NCI-H1694 (cell line): ENCODE results near the gene MIER2.
"Not testable (repeated sequence)": the region's sequence is repeated elsewhere in the genome, so short reads cannot be mapped to it uniquely, and the experiment has no call there.

ENCODE experiments used
- DNase-seq: peaks from one replicate; lab custom pipeline; 2025; lab: John Stamatoyannopoulos, UW

MIER2 gene, protein sequence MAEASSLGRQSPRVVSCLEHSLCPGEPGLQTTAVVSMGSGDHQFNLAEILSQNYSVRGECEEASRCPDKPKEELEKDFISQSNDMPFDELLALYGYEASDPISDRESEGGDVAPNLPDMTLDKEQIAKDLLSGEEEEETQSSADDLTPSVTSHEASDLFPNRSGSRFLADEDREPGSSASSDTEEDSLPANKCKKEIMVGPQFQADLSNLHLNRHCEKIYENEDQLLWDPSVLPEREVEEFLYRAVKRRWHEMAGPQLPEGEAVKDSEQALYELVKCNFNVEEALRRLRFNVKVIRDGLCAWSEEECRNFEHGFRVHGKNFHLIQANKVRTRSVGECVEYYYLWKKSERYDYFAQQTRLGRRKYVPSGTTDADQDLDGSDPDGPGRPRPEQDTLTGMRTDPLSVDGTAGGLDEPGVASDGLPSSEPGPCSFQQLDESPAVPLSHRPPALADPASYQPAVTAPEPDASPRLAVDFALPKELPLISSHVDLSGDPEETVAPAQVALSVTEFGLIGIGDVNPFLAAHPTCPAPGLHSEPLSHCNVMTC

GRCh38 chr19:344625-345319 lies at the start of gene MIER2:
Gene MIER2, minus strand, starts transcription at chr19:344796. Its CDS starts 14 bp downstream, at chr19:344782.
- peak; percentile 6 for DNase-seq

DNA sequence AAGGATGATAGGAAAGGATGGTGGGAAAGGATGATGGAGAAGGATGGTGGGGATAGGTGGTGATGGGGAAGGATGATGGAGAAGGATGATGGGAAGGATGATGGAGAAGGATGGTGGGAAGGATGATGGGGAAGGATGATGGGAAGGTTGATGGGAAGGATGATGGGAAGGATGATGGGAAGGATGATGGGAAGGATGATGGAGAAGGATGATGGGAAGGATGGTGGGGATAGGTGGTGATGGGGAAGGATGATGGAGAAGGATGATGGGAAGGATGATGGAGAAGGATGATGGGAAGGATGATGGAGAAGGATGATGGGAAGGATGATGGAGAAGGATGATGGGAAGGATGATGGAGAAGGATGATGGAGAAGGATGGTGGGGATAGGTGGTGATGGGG lies 49.0 kb upstream of the MIER2 start:
- not testable (repeated sequence) for DNase-seq

- no peak for DNase-seq
Observed at GRCh38 chr19:392375-392970, 47.9 kb upstream of the MIER2 start.

DNA sequence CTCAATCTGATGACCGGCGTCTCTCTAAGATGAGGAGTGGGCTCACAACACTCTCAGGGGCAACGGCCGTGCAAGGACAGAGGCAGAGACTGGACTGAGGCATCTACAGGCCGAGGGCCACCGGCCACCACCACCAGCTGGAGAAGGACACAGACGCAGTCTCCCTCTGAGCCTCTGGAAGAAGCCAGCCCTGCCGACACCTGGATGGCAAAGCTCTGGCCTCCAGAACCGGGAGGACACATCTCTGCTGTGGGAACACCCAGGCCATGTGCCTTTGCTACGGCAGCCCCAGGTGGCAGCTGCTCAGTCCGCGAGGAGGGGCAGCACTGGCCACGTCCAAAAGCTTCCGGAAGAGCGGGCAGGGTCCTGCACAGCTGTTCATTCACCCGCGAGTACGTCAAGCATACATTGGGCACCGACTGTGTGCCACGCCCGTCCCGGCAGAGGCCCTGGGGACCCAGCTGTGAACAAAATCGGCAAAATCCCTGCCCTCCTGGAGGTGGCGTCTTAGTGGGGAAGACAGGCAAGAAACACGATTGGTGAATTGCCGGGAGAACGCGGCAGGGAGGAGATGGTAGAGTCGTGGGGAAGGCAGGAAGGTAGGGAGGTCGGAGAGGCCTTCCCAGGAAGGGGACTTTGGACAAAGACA lies 47.3 kb upstream of the MIER2 start:
- DNase-seq = no peak

GRCh38 chr19:391207-391557 lies 46.6 kb upstream of the MIER2 start:
- no peak for DNase-seq

DNA sequence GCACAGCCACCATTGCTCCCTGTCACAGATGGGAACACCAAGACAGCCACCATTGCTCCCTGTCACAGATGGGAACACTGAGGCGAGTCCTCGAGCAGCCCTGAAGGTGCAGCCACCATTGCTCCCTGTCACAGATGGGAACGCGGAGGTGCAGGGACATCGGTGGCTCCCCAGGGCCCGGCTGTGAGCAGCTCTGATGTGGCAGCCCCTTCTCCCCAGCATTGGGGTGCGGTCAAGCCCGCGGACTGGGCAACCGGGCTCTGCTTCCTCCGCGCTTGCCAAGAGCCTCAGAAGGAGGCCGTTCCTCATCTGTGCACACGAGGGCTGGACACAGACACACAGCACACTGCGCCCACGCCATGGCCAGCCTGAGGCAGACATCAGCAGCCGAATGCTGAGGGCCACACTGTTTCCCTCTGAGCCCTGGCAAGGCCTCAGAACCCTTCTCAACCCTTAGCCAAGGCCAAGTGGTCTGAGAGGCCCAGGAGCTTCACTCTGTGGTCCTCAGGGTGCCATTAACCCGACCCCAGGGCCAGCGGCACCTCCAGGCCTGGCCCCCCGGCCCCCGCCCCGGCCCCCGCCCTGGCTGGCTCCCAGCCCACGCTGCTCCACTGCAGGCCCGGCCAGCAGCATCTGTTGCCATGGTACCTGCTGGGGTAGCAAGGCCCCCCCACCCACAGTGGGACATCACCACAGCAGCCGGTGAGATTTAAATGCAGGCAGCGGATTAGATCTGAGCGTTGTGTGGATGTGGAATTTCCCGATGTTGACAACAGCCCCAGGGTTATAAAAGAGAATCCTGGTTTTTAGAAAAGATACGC lies 46.0 kb upstream of the MIER2 start:
- no peak for DNase-seq

- DNase-seq = no peak
Observed at GRCh38 chr19:389935-390289, 45.3 kb upstream of the MIER2 start.

DNA sequence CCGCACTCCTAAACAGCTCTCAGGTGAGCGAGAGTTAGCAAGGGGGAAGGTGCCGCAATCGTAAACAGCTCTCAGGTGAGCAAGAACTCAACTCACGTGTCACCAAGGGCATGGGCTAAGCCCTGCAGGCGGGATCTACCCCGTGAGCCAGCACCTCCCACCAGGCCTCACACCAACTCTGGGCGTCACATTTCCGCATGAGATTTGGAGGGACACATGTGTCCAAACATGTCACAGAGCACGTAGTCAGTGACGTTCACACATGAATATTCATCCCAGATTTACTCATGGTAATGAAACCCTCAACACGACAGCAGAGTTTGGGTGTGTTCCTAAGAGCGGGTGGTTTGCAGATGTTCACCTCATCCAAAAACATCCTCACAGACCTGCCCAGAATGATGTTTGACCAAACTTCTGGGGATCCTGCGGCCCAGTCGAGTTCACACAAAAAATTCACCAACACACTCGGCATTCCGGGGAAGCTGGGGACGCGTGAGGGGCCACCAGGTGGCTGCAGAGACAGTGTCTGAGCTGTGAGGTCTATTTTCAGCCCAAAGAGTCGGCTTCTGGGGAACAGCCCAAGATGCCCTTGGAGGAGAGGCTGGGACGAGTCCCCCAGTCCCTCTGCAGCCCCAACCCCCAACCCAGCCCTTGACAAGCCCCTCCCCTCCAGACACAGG lies 44.8 kb upstream of the MIER2 start:
- DNase-seq = no peak

GRCh38 chr19:388691-389090 lies 44.1 kb upstream of the MIER2 start:
- no peak for DNase-seq

DNA sequence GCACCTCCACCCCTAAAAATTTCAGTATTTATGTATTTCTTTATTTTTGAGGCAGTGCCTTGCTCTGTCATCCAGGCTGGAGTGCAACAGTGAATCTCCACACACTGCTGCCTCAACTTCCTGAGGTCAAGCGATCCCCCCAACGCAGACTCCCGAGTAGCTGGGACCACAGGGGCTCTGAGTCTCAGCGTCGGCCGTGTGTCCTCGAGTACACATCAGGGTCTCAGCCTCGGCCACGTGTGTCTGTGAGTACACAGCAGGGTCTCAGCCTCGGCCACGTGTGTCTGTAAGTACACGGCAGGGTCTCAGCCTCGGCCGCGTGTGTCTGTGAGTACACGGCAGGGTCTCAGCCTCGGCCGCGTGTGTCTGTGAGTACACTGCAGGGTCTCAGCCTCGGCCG lies 43.2 kb upstream of the MIER2 start:
- no peak for DNase-seq

DNA sequence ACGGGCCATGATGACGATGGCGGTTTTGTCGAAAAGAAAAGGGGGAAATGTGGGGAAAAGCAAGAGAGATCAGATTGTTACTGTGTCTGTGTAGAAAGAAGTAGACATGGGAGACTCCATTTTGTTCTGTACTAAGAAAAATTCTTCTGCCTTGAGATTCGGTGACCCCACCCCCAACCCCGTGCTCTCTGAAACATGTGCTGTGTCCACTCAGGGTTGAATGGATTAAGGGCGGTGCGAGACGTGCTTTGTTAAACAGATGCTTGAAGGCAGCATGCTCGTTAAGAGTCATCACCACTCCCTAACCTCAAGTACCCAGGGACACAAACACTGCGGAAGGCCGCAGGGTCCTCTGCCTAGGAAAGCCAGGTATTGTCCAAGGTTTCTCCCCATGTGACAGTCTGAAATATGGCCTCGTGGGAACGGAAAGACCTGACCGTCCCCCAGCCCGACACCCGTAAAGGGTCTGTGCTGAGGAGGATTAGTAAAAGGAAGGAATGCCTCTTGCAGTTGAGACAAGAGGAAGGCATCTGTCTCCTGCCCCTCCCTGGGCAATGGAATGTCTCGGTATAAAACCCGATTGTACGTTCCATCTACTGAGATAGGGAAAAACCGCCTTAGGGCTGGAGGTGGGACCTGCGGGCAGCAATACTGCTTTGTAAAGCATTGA lies 42.2 kb upstream of the MIER2 start:
- DNase-seq = not testable (repeated sequence)

GRCh38 chr19:386189-386588 lies 41.6 kb upstream of the MIER2 start:
- DNase-seq = not testable (repeated sequence)

- no peak for DNase-seq
Observed at GRCh38 chr19:384799-385169, 40.2 kb upstream of the MIER2 start.

GRCh38 chr19:383922-384798 lies 39.6 kb upstream of the MIER2 start:
- no peak for DNase-seq

DNA sequence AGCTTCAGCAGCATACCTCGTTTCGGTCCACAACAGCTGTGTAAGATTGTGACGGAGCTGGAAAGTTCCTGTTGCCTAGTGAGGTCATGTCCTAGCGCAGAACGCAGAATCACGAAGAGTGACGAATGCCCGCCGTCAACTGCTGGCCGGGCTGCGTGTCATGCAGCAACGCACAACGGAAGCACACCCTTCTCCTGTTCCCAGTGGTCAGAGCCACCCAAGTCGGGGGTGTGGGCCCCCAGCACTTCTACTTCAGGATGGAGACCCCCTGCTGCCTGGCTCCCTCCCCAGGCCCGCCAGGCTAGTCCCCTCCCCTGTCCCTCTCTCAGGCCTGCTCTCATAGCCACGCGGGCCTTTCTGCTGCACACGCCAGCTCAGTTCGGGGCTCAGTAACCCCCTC lies 38.4 kb upstream of the MIER2 start:
- DNase-seq = no peak

DNA sequence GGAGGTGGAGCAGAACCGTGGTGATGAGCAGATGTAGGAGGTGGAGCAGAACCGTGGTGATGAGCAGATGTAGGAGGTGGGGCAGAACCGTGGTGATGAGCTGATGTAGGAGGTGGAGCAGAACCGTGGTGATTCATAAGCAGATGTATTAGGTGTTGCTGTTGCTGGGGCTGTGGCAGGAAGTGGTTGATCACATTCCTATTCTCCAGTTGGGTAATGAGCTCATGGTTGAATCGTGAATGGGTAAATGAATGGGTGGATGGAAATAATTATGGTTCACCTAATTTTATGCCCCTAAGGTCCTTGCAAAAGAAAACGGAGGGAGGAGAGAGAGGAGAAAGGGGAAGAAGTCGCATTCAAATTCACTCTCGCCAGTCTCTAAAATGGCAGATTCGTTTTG lies 38.0 kb upstream of the MIER2 start:
- DNase-seq = peak; percentile 27

DNA sequence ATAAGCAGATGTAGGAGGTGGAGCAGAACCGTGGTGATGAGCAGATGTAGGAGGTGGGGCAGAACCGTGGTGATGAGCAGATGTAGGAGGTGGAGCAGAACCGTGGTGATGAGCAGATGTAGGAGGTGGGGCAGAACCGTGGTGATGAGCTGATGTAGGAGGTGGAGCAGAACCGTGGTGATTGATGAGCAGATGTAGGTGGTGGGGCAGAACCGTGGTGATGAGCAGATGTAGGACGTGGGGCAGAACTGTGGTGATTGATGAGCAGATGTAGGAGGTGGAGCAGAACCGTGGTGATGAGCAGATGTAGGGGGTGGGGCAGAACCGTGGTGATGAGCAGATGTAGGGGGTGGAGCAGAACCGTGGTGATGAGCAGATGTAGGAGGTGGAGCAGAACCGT lies 37.3 kb upstream of the MIER2 start:
- peak; percentile 5 for DNase-seq

GRCh38 chr19:380618-381219 lies 36.1 kb upstream of the MIER2 start:
- DNase-seq = not testable (repeated sequence)

DNA sequence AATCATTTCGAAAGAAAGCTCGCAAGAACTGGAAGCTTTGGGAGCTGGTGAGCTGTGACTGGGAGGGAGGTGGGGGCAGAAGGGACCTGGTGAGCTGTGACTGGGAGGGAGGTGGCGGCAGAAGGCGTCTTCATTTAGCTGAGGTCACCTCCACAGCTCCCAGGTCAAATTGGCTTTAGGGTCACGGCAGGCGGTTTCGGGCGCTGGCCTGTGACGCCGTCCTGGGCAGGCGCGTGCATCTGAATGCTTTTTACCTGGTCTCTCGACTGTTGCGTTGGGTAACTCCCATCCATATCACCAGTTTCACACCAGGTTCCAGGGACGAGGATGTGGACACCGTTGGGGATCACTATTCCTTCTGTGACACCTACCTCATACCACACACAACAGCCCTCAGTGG lies 35.2 kb upstream of the MIER2 start:
- no peak for DNase-seq
